ENCODE results near the gene EXTL1.

The EXTL1 gene

GRCh38 chr1:25997828-25998761 lies 23.5 kb upstream of the EXTL1 start, which contains the start of gene PAFAH2:
Gene PAFAH2, minus strand, starts transcription at chr1:25998063. Its CDS starts 7,247 bp downstream, at chr1:25990816.
- peak; percentile 92 for DNase-seq

DNA sequence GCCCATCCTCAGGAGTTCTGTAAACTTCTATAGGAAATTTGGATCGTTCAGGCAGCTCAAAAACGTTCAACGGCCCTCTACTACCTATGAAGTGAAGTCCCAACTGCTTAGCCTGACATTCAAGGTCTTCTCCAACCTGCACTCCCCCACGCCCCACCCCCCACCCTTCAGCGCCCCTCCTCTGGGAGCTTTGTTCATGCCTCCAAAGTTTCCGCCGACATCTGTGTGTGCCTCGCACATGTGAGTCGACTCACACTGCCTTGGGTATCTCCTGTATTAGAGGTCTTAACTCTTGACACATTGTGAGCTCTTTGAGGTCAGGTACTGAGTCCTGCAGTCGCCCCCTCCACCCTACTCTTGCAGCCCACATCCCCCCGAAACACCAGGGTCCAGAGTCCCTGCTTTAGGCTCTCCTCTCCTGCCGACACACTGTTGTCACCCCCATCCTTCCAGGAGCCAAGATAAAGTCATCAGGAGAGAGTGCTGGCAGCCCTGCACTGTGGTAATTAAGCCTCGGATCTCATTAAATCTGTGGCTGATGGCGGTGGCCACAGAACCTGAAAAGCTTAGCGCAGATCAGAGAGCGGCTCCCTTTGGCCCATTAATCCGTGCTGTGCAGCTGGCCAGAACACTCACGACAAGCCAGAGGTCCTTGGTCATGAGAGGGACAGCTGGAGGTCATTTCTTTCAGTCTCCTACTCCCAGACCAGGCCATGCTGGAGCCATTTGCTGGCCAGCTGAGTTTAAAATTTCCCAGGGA lies 22.4 kb upstream of the EXTL1 start:
- no peak for DNase-seq

- DNase-seq, result no peak
These were observed 18.3 kb upstream of the EXTL1 start for GRCh38 chr1:26003262-26003661.

GRCh38 chr1:26003756-26004155 lies 17.8 kb upstream of the EXTL1 start:
- DNase-seq, result no peak

GRCh38 chr1:26005434-26006105 lies 16.0 kb upstream of the EXTL1 start:
- DNase-seq, result no peak

DNA sequence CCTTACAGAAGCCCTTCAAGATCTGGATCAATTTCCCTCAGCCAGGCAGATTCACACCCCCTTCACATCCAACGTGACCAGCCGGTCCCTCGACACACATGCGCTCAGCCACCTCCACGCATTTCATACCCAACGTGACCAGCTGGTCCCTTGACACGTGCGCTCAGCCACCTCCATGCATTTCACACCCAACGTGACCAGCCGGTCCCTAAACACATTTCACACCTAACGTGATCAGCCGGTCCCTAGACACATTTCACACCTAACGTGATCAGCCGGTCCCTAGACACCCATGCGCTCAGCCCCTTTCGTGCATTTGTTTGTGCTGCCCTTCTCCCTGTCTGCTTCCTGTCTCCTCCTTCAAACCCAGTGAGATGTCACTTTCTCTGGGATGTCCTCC lies 14.9 kb upstream of the EXTL1 start:
- no peak for DNase-seq

GRCh38 chr1:26009796-26010447 lies 11.7 kb upstream of the EXTL1 start:
- DNase-seq, result no peak

DNA sequence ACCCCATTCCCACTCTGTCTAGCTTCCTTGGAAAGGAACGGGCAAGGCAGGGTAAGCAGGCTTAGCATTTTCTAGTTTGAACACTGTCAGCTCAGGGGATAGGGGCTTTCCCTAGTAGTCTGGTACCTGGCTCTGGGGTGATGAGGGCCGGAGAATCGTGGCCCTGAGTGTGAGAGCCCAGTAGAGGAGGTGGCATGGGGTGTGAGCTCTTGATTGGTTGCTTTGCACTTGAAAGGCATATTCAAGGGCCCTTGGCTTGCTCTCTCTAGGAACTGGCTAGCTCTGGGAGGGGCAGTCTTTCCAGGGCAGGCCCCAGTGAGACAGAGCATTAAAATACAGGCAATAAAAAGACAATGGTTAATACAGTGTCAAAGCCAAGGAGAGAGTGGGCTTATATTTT lies 10.8 kb upstream of the EXTL1 start:
- no peak for DNase-seq

DNA sequence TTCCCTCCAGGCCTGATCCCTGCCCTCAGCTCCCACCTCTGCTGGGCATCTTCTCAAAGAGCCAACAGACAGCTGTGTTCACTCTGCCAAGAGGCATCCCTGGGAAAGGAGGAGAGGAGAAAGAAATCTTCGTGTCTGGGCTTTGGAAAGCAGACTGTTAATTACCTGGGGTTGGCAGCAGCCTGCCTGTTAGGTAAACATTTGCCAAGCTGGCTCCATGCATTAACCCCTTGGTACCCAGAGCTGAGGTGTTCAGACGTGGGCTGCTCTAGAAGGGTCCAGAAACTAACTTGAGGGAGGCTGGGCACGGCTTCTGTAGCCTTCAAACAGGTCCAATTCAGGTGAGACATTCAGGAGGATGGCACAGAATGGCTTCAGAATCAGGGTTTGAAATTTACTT lies 8.7 kb upstream of the EXTL1 start:
- no peak for DNase-seq

DNA sequence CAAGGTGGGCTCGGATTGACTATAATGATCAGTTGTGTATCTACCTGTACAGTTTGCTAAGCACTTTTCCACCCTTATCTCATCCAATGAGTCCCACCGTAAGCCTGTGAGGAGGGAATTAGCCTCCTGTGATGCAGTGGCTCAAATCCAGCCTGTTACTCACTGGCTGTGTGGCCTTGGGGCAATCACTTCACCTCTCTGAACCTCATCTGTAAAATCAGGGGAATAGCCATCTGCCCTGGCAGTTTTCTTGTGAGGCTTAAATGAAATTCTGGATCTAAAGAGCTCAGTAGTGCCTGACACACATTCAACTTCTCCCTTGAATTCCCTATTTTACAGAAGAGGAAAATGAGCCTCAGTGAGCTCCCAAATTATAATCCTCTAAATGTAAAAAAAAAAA lies 7.4 kb upstream of the EXTL1 start:
- no peak for DNase-seq

DNA sequence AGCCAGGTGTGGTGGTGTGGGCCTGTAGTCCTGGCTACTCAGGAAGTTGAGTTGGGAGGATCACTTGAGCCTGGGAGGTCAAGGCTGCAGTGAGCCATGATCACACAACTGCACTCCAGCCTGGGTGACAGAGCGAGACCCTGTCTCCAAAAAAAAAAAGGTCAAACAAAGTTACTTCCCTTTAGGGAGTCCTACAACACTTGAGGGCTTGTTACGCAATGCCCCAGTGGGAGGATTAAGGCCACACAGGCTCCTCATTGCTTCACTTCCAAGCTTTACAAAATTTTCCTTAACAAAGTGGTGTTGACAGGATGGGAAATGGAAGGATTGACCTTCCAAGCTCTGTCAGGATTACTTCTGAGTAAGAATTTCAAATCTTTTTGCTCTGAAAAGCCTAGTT lies 6.2 kb upstream of the EXTL1 start:
- no peak for DNase-seq

DNA sequence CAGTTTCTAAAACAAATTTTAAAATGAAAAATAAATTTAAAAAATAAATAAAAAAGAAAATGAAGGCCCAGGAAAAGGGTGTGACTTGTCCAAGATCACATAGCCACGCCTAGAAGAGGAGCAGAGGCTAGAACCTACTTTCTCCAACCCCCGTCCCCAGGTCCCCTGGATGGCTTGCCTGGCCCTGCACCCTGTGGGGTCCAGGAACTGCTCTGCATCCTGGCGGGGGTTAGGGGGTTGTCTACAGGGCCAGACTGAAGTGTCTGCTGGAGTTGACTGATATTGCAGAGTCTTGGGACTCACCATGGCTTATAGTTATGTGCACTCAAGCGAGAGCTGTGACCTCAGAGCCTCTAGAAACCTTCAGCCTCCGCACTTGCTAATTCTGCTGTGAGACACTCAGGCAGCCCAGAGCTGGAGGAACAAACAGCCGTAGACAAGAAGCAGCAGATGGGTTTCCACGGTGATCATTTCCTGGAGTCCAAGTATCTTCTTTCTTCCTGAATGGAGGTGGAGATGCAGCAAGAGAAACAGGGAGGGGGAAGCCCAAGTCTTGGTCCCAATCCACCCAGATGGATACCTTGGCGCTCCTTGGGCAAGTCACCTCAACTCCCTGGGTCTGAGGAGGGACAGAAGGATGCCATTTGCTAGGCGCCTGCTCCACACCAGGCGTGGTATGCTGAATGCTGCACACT lies 5.2 kb upstream of the EXTL1 start:
- DNase-seq, result no peak

- no peak for DNase-seq
These were observed 4.5 kb upstream of the EXTL1 start for GRCh38 chr1:26016953-26017545.

- DNase-seq, result no peak
These were observed 4.0 kb upstream of the EXTL1 start for GRCh38 chr1:26017606-26018005.

GRCh38 chr1:26019641-26020315 lies 1.8 kb upstream of the EXTL1 start:
- DNase-seq, result no peak

GRCh38 chr1:26020330-26020768 lies 1.2 kb upstream of the EXTL1 start:
- no peak for DNase-seq

DNA sequence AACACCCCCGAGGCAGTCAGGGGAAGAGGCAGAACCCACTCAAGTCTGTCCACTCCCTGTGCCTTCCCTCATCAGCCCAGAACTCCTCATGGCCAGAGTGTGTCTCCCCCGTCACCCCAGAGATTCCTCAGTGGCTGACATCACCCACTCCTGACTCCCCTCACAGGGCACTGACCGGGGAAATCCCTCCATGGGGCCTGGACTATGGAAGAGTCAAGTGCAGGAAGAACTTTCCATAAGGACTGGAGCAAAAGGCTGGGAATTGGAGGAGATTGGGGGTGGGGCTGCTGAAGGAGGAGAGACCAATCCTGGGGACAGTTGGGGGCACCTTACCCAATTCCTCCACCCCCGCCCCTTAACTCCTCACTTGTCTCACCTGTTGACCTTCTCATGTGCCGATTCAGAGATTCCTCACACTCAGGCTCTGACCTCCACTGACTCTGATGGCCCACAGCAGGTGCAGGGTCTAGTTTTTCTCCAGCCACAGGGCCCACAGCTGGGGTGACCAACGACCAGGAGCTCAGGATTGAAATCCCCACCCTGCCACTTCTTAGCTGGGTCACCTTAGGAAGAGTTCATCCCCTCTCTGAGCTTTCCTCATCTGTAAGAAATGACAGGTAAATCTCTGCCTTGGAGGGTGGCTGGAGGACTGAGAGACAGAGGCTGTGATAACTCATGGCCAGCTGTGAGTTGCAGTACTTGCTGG lies 481 bp upstream of the EXTL1 start:
- no peak for DNase-seq

GRCh38 chr1:26022404-26022779 lies 817 bp downstream of the EXTL1 start:
- no peak for DNase-seq

GRCh38 chr1:26023009-26023408 lies 1.4 kb downstream of the EXTL1 start:
- DNase-seq, result no peak

GRCh38 chr1:26023826-26024225 lies 2.3 kb downstream of the EXTL1 start:
- DNase-seq, result no peak

GRCh38 chr1:26025060-26025459 lies 3.5 kb downstream of the EXTL1 start:
- DNase-seq, result no peak

Measured in NCI-H748 treated with DMSO at 0.1 percent for 48 hours (cell line).